Tibial nerve (tissue), 4 donors: Measurements from ENCODE around the gene IL26. TPM values are rescaled to one million over a fixed set of nuclear protein-coding genes. Genes with fewer than 3 reads are reported as not detected.
"Not testable (repeated sequence)": the region's sequence is repeated elsewhere in the genome, so short reads cannot be mapped to it uniquely, and the experiment has no call there.

Experiments
- DNase-seq, 2 donors: peaks; one replicate each; pipeline ENCODE4 v3.0.0-alpha.2; 2019; ENCODE audit warnings: low spot score in 2 of 2
- H3K27ac ChIP-seq, 4 donors: fragments of 200-600 bp; sonication (generic) in 3 of 4; one replicate each; pipeline ENCODE4 v1.5.1; 2017 to 2019; ENCODE audit warnings: mild to moderate bottlenecking in 1 of 4
- H3K27me3 ChIP-seq, 2 donors: fragments of 200-600 bp; sonication (generic) in 1 of 2; one replicate each; pipeline versions ENCODE4 v1.5.1 to v1.6.0; 2017 to 2019
- H3K36me3 ChIP-seq, 3 donors: fragments of 200-600 bp; sonication (generic); one replicate each; pipeline ENCODE4 v1.5.1; 2018 to 2019
- H3K4me1 ChIP-seq, 4 donors: fragments of 200-600 bp; sonication (generic) in 3 of 4; one replicate each; pipeline ENCODE4 v1.5.1; 2017 to 2019
- H3K4me3 ChIP-seq, 4 donors: fragments of 200-600 bp; sonication (generic) in 3 of 4; one replicate each; pipeline ENCODE4 v1.5.1; 2017 to 2019; ENCODE audit warnings: mild to moderate bottlenecking in 1 of 4, moderate library complexity in 1 of 4
- H3K9me3 ChIP-seq, 4 donors: fragments of 200-600 bp; sonication (generic) in 3 of 4; one replicate each; pipeline ENCODE4 v1.5.1; 2017 to 2019
- CTCF ChIP-seq, 5 experiments: fragments of 200-600 bp in 3 of 5; fragments of 450-650 bp in 2 of 5; sonication (generic) in 3 of 5; IDR thresholded peaks; one replicate each; pipeline ENCODE4 v1.5.1; 2016 to 2019; ENCODE audit warnings: antibody characterized with exemption in 5 of 5, mild to moderate bottlenecking in 3 of 5, moderate library complexity in 2 of 5
- EP300 ChIP-seq, 2 donors: sonication (generic); formaldehyde crosslinking; IDR thresholded peaks; one replicate each; pipeline ENCODE4 v1.6.1; 2017; ENCODE audit warnings: antibody characterized with exemption in 2 of 2, mild to moderate bottlenecking in 1 of 2
- POLR2A ChIP-seq, 2 donors: fragments of 450-650 bp; IDR thresholded peaks; one replicate each; pipeline ENCODE4 v1.6.1; 2017; ENCODE audit warnings: antibody characterized with exemption in 2 of 2, mild to moderate bottlenecking in 2 of 2, moderate library complexity in 2 of 2
- WGBS, 2 donors: methylation state at CpG; one replicate each; pipeline ENCODE4 v1.1.5; 2018; 5-methylcytosine and 5-hydroxymethylcytosine counted together
- total RNA-seq, 4 donors: library from RNA; depleted of rRNA; stranded (reverse); fragments of >200 nt; gene quantifications; one replicate each; pipeline ENCODE4 v1.1.0, GENCODE V29; 2016

Gene IL26
- total RNA-seq, 4 donors from 2014 or later, result not detected

- Histone ChIP-seq H3K4me3 (peak overlapping the region in 1 of 4 donors; percentile 8), H3K27me3 (no peaks in the 10 kb centered on the region), H3K36me3 (no peaks in the 10 kb centered on the region), H3K27ac (no peak overlapping the region), H3K4me1 (peaks cover 0 to 27% (median 2%) of the 10 kb centered on the region in 4 donors), H3K9me3 (no peaks in the 10 kb centered on the region)
- no peak for TF ChIP-seq POLR2A (IDR thresholded peaks at IDR 0.05)
- no peak for TF ChIP-seq CTCF (IDR thresholded peaks at IDR 0.05)
- no peak for TF ChIP-seq EP300 (IDR thresholded peaks at IDR 0.05)
- no peak for DNase-seq
- WGBS, 2 donors, result 27% methylated on average over 6 of the region's 6 CpGs
These were observed 3.3 kb downstream of the IL26 start for GRCh38 chr12:68222326-68222725.

- 85 to 91% methylated on average over 1 of the region's 1 CpG for WGBS, 2 donors
These were observed 4.1 kb downstream of the IL26 start for GRCh38 chr12:68221497-68221896.

GRCh38 chr12:68210875-68211274 is 14.7 kb downstream of the IL26 start:
- H3K27me3 ChIP-seq, result no peaks in the 10 kb centered on the region
- no peak overlapping the region for H3K4me3 ChIP-seq
- H3K9me3 ChIP-seq, result no peaks in the 10 kb centered on the region
- no peaks in the 10 kb centered on the region for H3K4me1 ChIP-seq
- no peaks in the 10 kb centered on the region for H3K36me3 ChIP-seq
- TF ChIP-seq EP300 (IDR thresholded peaks at IDR 0.05) (no peak), POLR2A (IDR thresholded peaks at IDR 0.05) (no peak), CTCF (IDR thresholded peaks at IDR 0.05) (no peak)
- WGBS, 2 donors, result 74 to 85% methylated on average over 2 of the region's 2 CpGs
- H3K27ac ChIP-seq, result no peak overlapping the region
- DNase-seq, result no peak

More at GRCh38 chr12:68221497-68221896, 4.1 kb downstream of the IL26 start:
- no peaks in the 10 kb centered on the region for H3K9me3 ChIP-seq
- DNase-seq, result no peak
- no peaks in the 10 kb centered on the region for H3K27me3 ChIP-seq
- TF ChIP-seq CTCF (IDR thresholded peaks at IDR 0.05), result no peak
- TF ChIP-seq POLR2A (IDR thresholded peaks at IDR 0.05), result no peak
- no peak for TF ChIP-seq EP300 (IDR thresholded peaks at IDR 0.05)
- H3K4me3 ChIP-seq, result no peak overlapping the region
- H3K36me3 ChIP-seq, result no peaks in the 10 kb centered on the region
- no peak overlapping the region for H3K27ac ChIP-seq
- peaks cover 0 to 27% (median 2%) of the 10 kb centered on the region in 4 donors for H3K4me1 ChIP-seq

GRCh38 chr12:68209048-68209728 is 16.4 kb downstream of the IL26 start:
- not testable (repeated sequence) for H3K36me3 ChIP-seq, H3K4me1 ChIP-seq, H3K27ac ChIP-seq, DNase-seq, H3K9me3 ChIP-seq, H3K27me3 ChIP-seq, H3K4me3 ChIP-seq
- WGBS, 2 donors, result 47 to 55% methylated on average over 12 of the region's 12 CpGs

- Histone ChIP-seq H3K27me3 (no peaks in the 10 kb centered on the region), H3K4me3 (no peak overlapping the region), H3K4me1 (no peaks in the 10 kb centered on the region), H3K9me3 (no peaks in the 10 kb centered on the region), H3K36me3 (no peaks in the 10 kb centered on the region), H3K27ac (no peak overlapping the region)
- no peak for DNase-seq
- TF ChIP-seq CTCF (IDR thresholded peaks at IDR 0.05), result no peak
- TF ChIP-seq POLR2A (IDR thresholded peaks at IDR 0.05), result no peak
- TF ChIP-seq EP300 (IDR thresholded peaks at IDR 0.05), result no peak
These were observed 18.3 kb downstream of the IL26 start for GRCh38 chr12:68207276-68207675.
